Common myeloid progenitor, CD34-positive (primary cell): Measurements from ENCODE around the gene OMG.
"Not testable (repeated sequence)": the region's sequence is repeated elsewhere in the genome, so short reads cannot be mapped to it uniquely, and the experiment has no call there.

ENCODE experiments used
- CTCF ChIA-PET: fragments of 350-600 bp; sonication (Branson Sonifier 250); formaldehyde crosslinking; loops from one replicate; lab custom pipeline; 2021; ENCODE audit warnings: antibody characterized with exemption; lab: Charles Lee
- POLR2A ChIA-PET: fragments of 350-600 bp; sonication (Branson Sonifier 250); formaldehyde crosslinking; loops from one replicate; lab custom pipeline; 2021; ENCODE audit warnings: antibody characterized with exemption; lab: Charles Lee
- DNase-seq, 3 donors: peaks; one replicate each; pipeline versions ENCODE4 v3.0.0 to v3.0.0-alpha.2; 2013
- H3K27ac ChIP-seq, 2 experiments: 1 replicate in 1 of 2; 2 replicates in 1 of 2; pipeline ENCODE4 v1.7.0; 2013; ENCODE audit warnings: inconsistent platforms in 2 of 2, low read length in 2 of 2, mild to moderate bottlenecking in 2 of 2, low read depth in 1 of 2, moderate library complexity in 1 of 2; ENCODE audit not compliant: severe bottlenecking in 2 of 2, insufficient read depth in 1 of 2, poor library complexity in 1 of 2
- H3K27me3 ChIP-seq, 5 experiments: replicated peaks in 2 of 5; 1 replicate in 3 of 5; 2 replicates in 2 of 5; pipeline versions ENCODE4 v1.6.1 to v1.7.0; 2013; ENCODE audit warnings: low read length in 4 of 5, mild to moderate bottlenecking in 2 of 5, moderate library complexity in 2 of 5, inconsistent platforms in 1 of 5; ENCODE audit not compliant: insufficient read depth in 5 of 5, control insufficient read depth in 4 of 5
- H3K36me3 ChIP-seq, 4 experiments: 1 replicate in 2 of 4; 2 replicates in 2 of 4; pipeline versions ENCODE4 v1.6.1 to v1.7.0; 2013; ENCODE audit warnings: low read length in 3 of 4, control low read depth in 1 of 4, mild to moderate bottlenecking in 1 of 4; ENCODE audit not compliant: control insufficient read depth in 4 of 4, insufficient read depth in 4 of 4
- H3K4me1 ChIP-seq, 4 experiments: 1 replicate in 3 of 4; 2 replicates in 1 of 4; pipeline versions ENCODE4 v1.6.1 to v1.7.1; 2013; ENCODE audit warnings: low read length in 3 of 4, mild to moderate bottlenecking in 3 of 4, control low read depth in 1 of 4, inconsistent platforms in 1 of 4, moderate library complexity in 1 of 4; ENCODE audit not compliant: control insufficient read depth in 4 of 4, insufficient read depth in 4 of 4; ENCODE audit errors: control extremely low read depth in 1 of 4
- H3K4me3 ChIP-seq, 7 experiments: 1 replicate in 4 of 7; 2 replicates in 3 of 7; pipeline versions ENCODE4 v1.5.1 to v1.7.0; 2013; ENCODE audit warnings: mild to moderate bottlenecking in 7 of 7, low read length in 6 of 7, moderate library complexity in 6 of 7, inconsistent platforms in 2 of 7, low read depth in 2 of 7, control low read depth in 1 of 7; ENCODE audit not compliant: insufficient read depth in 4 of 7, control insufficient read depth in 1 of 7; ENCODE audit errors: extremely low read depth in 1 of 7
- H3K9me3 ChIP-seq, 5 experiments: 1 replicate in 4 of 5; 2 replicates in 1 of 5; pipeline versions ENCODE4 v1.6.1 to v1.7.1; 2013; ENCODE audit warnings: low read length in 4 of 5, mild to moderate bottlenecking in 2 of 5, inconsistent platforms in 1 of 5, low read depth in 1 of 5, moderate library complexity in 1 of 5; ENCODE audit not compliant: control insufficient read depth in 4 of 5, insufficient read depth in 2 of 5; ENCODE audit errors: control extremely low read depth in 1 of 5
- WGBS: methylation state at CpG from one replicate; pipeline ENCODE4 v1.1.5; 2013; ENCODE audit not compliant: insufficient coverage; 5-methylcytosine and 5-hydroxymethylcytosine counted together

OMG gene

DNA sequence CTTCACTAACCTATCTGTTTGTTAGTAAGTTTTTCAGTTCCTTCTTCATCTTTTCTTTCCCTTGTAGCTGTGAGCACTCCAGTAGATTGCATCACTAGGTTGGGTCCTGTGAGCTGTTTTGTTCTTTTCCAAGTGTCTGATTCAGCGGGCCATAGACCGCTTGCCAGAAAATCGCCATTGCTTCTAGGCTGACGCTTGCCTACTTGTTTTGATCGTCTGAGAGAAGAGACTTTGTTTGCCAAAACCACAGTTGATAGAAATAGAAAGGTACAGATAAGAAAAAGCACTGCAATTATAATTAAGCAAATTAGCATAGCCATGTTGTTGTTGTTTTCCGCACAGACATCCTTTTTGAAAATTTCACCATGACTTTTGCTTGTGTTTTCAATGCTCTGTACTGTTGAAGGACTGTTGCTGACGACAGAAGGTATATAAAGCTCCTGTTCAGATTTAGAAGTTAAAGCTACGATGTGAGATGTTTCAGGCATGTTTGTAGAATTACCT, 21.3 kb upstream of the OMG start:
- POLR2A ChIA-PET: no interaction called here
- Histone ChIP-seq H3K4me1 (peaks cover 32 to 80% (median 69%) of the 10 kb centered on the region in 4 experiments), H3K4me3 (peak overlapping the region in 6 of 7 experiments; percentile 38 to 83 (median 66)), H3K27me3 (no peaks in the 10 kb centered on the region), H3K36me3 (no peaks in the 10 kb centered on the region), H3K9me3 (no peaks in the 10 kb centered on the region), H3K27ac (peak overlapping the region; percentile 74 to 90)
- WGBS: 50% methylated on average over 2 of the region's 8 CpGs
- CTCF ChIA-PET: interaction anchor here (1.8 kb wide), 1 partner anchor 54 kb away, joined by 5 read pairs; no protein-coding TSS in a partner anchor
- DNase-seq: peak in 2 of 3 donors; percentile 53 to 54

DNA sequence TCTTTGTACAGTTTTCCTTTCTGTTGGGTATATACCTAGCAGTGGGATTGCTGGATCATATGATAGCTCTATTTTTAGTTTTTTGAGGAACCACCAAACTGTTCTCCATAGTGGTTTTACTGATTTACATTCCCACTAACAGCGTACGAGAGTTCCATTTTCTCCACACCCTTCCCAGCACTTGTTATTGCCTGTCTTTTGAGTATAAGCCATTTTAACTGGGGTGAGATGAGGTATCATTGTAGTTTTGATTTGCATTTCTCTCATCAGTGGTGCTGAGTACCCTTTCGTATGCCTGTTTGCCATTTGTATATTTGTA, 17.7 kb upstream of the OMG start:
- peaks cover 32 to 83% (median 72%) of the 10 kb centered on the region in 4 experiments for H3K4me1 ChIP-seq
- no peaks in the 10 kb centered on the region for H3K27me3 ChIP-seq
- peak overlapping the region in 1 of 2 experiments; percentile 91 for H3K27ac ChIP-seq
- DNase-seq: no peak
- peak overlapping the region in 3 of 7 experiments; percentile 1 to 26 (median 26) for H3K4me3 ChIP-seq
- H3K9me3 ChIP-seq: no peaks in the 10 kb centered on the region
- WGBS: no CpG with 5 or more reads among the region's 3 CpGs
- H3K36me3 ChIP-seq: no peaks in the 10 kb centered on the region
- POLR2A ChIA-PET: no interaction called here
- CTCF ChIA-PET: no interaction called here

DNA sequence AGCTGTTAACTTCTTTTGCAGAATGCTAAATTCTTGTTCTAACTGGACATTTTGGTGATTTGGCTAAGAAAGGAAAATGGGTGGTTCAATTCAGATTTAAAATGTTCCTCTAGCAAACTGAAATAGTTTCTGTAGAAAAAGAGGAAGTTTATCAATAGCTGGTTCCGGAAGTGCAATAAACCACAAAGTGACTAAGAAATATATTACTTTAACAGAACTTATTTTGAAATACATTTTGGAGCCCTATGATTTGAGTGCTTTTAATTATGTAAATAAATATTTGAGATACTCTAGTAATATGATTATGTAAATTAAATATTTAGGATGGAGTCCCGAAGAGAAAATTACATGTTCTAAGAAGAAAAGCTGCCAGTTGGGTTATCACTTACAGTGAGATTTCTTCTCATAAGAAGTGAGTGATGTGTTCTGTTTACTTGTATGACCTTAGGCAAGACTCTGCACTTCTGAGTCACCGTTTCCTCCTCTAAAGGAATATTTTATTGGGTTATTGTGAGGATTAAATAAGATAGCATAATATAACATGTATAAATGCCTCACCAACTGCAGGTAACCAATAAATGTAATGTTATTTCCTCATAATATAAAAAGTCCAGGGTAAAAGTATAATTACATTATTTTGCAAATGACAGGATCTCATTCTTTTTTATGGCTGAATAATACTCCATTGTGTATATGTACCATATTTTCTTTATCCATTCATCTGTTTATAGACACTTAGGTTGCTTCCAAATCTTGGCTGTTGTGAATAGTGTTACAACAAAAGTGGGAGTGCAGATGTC, 17.1 kb upstream of the OMG start, which contains the start of gene EVI2B:
Gene EVI2B (minus strand): TSS at position 73 of the 800 bp plus-strand sequence. CDS start 8,445 bp downstream, outside the sequence.
- peak; percentile 90 to 96 (median 95) for DNase-seq
- Histone ChIP-seq H3K9me3 (no peaks in the 10 kb centered on the region), H3K27ac (peak within 1 kb of the TSS; percentile 74 to 91), H3K4me3 (peak within 1 kb of the TSS; percentile 35 to 98 (median 74)), H3K27me3 (no peaks in the 10 kb centered on the region), H3K4me1 (peaks cover 36 to 82% (median 72%) of the 10 kb centered on the region in 4 experiments), H3K36me3 (no peaks in the 10 kb centered on the region)
- CTCF ChIA-PET: interaction anchor here (0.7 to 1.3 kb wide), 2 partner anchors 15 to 25 kb away, joined by 3 to 4 read pairs; no protein-coding TSS in a partner anchor
- no CpG with 5 or more reads among the region's 3 CpGs for WGBS
- POLR2A ChIA-PET: interaction anchor here (0.6 kb wide), 1 partner anchor 211 kb away, joined by 3 read pairs; no protein-coding TSS in a partner anchor

DNA sequence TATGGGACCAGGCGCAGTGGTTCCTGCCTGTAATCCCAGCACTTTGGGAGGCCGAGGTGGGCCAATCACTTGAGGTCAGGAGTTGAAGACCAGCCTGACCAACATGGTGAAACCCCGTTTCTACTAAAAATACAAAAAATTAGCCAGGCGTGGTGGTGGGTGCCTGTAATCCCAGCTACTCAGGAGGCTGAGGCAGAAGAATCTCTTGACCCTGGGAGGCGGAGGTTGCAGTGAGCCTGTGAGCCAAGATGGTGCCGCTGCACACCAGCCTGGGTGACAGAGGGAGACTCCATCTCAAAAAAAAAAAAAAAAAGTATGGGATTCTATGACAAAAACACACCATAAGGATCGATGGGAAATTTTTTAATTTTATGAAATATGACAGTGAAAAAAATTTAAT, 15.2 kb upstream of the OMG start:
- WGBS: 22% methylated on average over 1 of the region's 7 CpGs
- H3K36me3 ChIP-seq, H3K27me3 ChIP-seq, POLR2A ChIA-PET, H3K9me3 ChIP-seq: not testable (repeated sequence)
- CTCF ChIA-PET: interaction anchor here (0.7 to 1.1 kb wide), 2 partner anchors 8 to 265 kb away, joined by 3 to 4 read pairs; no protein-coding TSS in a partner anchor
- Histone ChIP-seq H3K4me1 (peaks cover 40 to 82% (median 73%) of the 10 kb centered on the region in 4 experiments), H3K4me3 (peak overlapping the region in 6 of 7 experiments; percentile 63 to 98 (median 80)), H3K27ac (peak overlapping the region; percentile 46 to 91)
- DNase-seq: peak in 1 of 3 donors; percentile 30

DNA sequence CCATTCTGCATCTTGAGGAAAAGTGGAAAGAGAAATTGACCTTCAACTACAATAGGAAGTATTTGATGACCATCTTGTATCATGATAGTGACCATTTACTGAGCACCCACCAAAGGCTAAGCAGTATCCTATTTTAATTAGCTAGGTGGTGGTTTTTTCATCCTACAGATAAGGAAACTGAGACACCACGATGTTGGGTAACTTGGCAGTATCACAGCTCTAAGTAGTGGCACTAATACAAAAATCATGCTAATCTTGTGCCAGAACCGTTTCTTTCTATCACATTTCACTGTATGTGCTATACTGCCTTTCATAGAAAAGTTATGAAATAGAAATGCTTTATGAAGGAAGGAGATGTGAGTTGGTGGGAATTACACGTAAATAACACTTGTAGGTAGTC, 14.5 kb upstream of the OMG start:
- peaks cover 38 to 79% (median 71%) of the 10 kb centered on the region in 4 experiments for H3K4me1 ChIP-seq
- no peak for DNase-seq
- CTCF ChIA-PET: interaction anchor here (0.6 to 1.1 kb wide), 3 partner anchors 8 to 61 kb away, joined by 3 to 5 read pairs (median 4); no protein-coding TSS in a partner anchor
- H3K4me3 ChIP-seq: peak overlapping the region in 6 of 7 experiments; percentile 63 to 98 (median 80)
- no peaks in the 10 kb centered on the region for H3K9me3 ChIP-seq
- H3K27ac ChIP-seq: peak overlapping the region in 1 of 2 experiments; percentile 91
- no peaks in the 10 kb centered on the region for H3K27me3 ChIP-seq
- H3K36me3 ChIP-seq: peaks cover 0 to under 1% (median 0%) of the 10 kb centered on the region in 4 experiments
- WGBS: no CpG with 5 or more reads among the region's 3 CpGs
- POLR2A ChIA-PET: interaction anchor here (0.6 kb wide), 2 partner anchors 312 to 1135 kb away, joined by 3 read pairs; no protein-coding TSS in a partner anchor

DNA sequence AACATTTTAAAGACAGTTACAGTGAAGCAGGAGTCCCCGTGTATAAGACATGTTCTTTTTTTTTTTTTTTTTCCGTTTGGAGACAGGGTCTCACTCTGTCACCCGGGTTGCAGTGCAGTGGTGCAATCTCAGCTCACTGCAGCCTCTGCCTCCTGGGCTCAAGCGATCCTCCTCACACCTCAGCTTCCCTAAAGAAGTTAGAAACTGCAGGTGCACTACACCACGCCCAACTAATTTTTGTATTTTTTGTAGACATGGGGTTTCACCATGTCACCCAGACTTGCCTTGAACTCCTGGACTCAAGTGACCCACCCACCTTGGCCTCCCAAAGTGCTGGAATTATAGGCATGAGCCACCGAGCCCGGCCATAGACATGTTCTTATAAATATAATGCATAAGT, 13.8 kb upstream of the OMG start:
- peak overlapping the region in 6 of 7 experiments; percentile 63 to 98 (median 80) for H3K4me3 ChIP-seq
- no peaks in the 10 kb centered on the region for H3K27me3 ChIP-seq
- POLR2A ChIA-PET: interaction anchor here (0.6 to 1.2 kb wide), 3 partner anchors 9 to 1134 kb away, joined by 3 to 7 read pairs (median 6); no protein-coding TSS in a partner anchor
- H3K9me3 ChIP-seq: no peaks in the 10 kb centered on the region
- peaks cover 36 to 77% (median 68%) of the 10 kb centered on the region in 4 experiments for H3K4me1 ChIP-seq
- peaks cover 0 to 6% (median 2%) of the 10 kb centered on the region in 4 experiments for H3K36me3 ChIP-seq
- peak in 1 of 3 donors; percentile 43 for DNase-seq
- WGBS: no CpG with 5 or more reads among the region's 7 CpGs
- CTCF ChIA-PET: interaction anchor here (1.1 kb wide), 2 partner anchors 9 to 62 kb away, joined by 4 to 5 read pairs; no protein-coding TSS in a partner anchor
- peak overlapping the region; percentile 82 to 91 for H3K27ac ChIP-seq
